Measurements from ENCODE around the gene RAB1B. TPM values are rescaled to one million over a fixed set of nuclear protein-coding genes. Genes with fewer than 3 reads are reported as not detected.

The RAB1B gene
- total and polyA plus RNA-seq, 9 donors: 69.7 to 111 (median 101) TPM

DNA sequence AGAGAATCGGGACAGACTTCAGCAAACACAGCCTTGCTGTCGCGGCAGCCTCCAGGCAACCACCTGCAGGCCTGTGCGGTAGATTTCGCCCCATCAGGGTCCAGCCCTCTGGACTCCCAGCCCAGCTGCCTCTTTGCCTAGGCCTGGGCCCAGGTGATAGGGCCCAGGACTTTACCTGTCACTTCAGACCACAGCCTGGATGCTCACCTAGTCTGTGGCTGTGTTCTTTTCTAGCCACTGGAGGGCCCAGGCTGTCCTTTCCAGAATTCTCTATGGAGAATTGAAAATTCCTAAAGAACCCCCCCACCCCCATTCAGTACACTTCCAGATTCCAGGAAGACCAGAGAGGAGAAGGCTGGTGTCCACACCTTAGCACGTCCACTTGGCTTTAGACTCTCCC is 30.6 kb upstream of the RAB1B start:
- no peaks in the 10 kb centered on the region for H3K9me3 ChIP-seq (replicated peaks; ENCODE audit: control insufficient read depth, low read depth, low read length)
- H3K36me3 ChIP-seq (ENCODE audit: control insufficient read depth, insufficient read depth, low read length): peaks cover 83% of the 10 kb centered on the region
- no peak overlapping the region for H3K4me3 ChIP-seq (ENCODE audit: low read length)
- peaks cover 34% of the 10 kb centered on the region for H3K4me1 ChIP-seq (ENCODE audit: control insufficient read depth, insufficient read depth, low read length)
- H3K27ac ChIP-seq (ENCODE audit: low read length): no peak overlapping the region
- no peak for DNase-seq
- WGBS (ENCODE audit: insufficient coverage): 97% methylated on average over 5 of the region's 6 CpGs
- H3K27me3 ChIP-seq (ENCODE audit: control insufficient read depth, insufficient read depth, low read length): no peaks in the 10 kb centered on the region

DNA sequence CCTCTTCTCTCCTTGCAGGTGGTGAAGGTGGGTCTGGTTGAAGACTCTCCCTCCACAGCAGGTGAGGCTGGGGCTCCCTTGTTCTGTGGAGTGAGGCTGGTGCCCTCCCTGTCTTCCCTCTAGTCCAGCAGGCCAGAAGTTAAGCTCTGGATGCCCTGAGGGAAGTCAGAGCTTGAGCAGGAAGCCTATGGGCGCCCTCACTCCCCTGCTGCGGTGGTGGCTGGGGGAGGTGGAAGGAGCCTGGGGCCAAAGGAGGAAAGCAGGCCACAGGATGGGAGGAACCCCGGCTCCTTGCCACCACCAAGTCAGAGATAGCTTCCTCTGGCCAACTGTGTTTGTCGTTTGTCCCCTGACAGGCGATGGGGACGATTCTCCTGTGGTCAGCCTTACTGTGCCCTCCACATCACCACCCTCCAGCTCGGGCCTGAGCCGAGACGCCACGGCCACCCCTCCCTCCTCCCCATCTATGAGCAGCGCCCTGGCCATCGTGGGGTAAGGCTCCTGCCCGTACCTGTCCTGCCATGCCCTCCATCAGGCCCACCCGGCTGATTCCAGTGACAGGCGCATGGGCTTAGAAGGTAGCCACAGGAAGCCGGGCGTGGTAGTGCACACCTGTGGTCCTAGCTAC is 29.5 kb upstream of the RAB1B start:
- WGBS (ENCODE audit: insufficient coverage): 91% methylated on average over 16 of the region's 17 CpGs

DNA sequence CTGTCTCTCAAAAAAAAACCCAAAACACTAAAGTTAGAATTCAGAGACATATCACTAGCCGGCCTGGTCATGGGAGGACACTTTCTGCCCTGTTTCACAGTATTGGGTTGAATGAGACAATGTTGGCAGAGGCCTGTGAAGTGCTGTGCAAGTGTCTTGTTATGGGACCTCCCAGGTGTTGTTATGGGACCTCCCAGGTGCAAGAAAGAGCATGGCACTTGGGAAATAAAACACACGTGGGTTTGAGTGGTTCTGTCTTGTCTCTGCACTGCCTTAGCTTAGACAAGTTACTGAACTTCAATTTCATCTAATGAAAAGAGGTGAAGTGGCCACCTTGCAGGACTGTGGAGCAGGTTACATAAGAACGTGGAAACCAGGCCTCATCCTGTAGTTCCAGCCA is 28.9 kb upstream of the RAB1B start:
- H3K4me1 ChIP-seq (ENCODE audit: control insufficient read depth, insufficient read depth, low read length): peaks cover 45% of the 10 kb centered on the region
- no peaks in the 10 kb centered on the region for H3K9me3 ChIP-seq (replicated peaks; ENCODE audit: control insufficient read depth, low read depth, low read length)
- WGBS (ENCODE audit: insufficient coverage): 100% methylated on average over 1 of the region's 3 CpGs
- H3K27me3 ChIP-seq (ENCODE audit: control insufficient read depth, insufficient read depth, low read length): no peaks in the 10 kb centered on the region
- H3K36me3 ChIP-seq (ENCODE audit: control insufficient read depth, insufficient read depth, low read length): peaks cover 73% of the 10 kb centered on the region
- H3K4me3 ChIP-seq (ENCODE audit: low read length): no peak overlapping the region
- no peak overlapping the region for H3K27ac ChIP-seq (ENCODE audit: low read length)
- no peak for DNase-seq

More for the DNA sequence above, 29.5 kb upstream of the RAB1B start:
- Histone ChIP-seq H3K36me3 (ENCODE audit: control insufficient read depth, insufficient read depth, low read length) (peaks cover 77% of the 10 kb centered on the region), H3K27me3 (ENCODE audit: control insufficient read depth, insufficient read depth, low read length) (no peaks in the 10 kb centered on the region), H3K9me3 (replicated peaks; ENCODE audit: control insufficient read depth, low read depth, low read length) (no peaks in the 10 kb centered on the region), H3K27ac (ENCODE audit: low read length) (no peak overlapping the region), H3K4me1 (ENCODE audit: control insufficient read depth, insufficient read depth, low read length) (peaks cover 43% of the 10 kb centered on the region), H3K4me3 (ENCODE audit: low read length) (no peak overlapping the region)
- DNase-seq: no peak

DNA sequence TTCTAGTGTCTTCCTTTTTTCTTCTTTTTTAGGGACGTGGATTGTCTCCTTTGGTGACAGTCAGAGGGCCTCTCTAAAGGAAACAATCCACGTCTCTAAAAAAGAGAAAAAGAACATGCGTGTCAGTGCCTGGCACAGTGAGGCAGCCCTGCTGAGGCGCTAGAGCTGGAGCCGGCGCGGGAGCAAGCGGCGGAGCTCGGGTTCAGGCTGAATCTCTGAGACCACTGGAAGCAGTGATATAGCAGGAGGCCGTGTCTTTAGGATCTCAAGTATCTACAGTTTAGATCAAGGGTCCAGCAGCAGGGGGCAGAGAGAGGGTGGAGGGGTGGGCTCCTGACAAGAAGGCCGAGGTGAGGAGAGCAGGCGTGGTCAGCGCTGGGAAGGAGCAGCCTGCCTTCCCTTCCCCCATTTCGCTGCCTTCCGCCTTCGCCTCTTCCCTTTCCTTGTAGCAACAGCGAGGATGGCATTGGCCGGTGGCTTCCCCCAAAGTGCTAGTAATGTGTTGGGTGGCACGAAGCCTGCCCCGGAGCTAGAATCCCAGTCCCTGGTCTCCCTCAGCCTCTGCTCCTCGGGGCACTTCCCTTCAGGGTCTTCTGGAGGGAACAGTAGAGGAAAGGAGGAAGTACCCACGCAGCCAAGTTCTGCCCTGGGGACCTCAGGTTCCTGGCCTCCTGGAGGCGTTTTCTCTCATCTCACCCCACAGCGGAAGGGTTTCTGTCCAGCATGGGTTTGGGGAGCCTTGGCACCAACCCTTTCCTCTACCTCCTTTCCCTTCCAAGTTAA is 28.2 kb upstream of the RAB1B start:
- Histone ChIP-seq H3K27ac (ENCODE audit: low read length) (peak overlapping the region; percentile 85), H3K4me3 (ENCODE audit: low read length) (no peak overlapping the region), H3K27me3 (ENCODE audit: control insufficient read depth, insufficient read depth, low read length) (no peaks in the 10 kb centered on the region), H3K9me3 (replicated peaks; ENCODE audit: control insufficient read depth, low read depth, low read length) (no peaks in the 10 kb centered on the region), H3K36me3 (ENCODE audit: control insufficient read depth, insufficient read depth, low read length) (peaks cover 73% of the 10 kb centered on the region), H3K4me1 (ENCODE audit: control insufficient read depth, insufficient read depth, low read length) (peaks cover 45% of the 10 kb centered on the region)
- WGBS (ENCODE audit: insufficient coverage): 75% methylated on average over 12 of the region's 25 CpGs
- DNase-seq: no peak

DNA sequence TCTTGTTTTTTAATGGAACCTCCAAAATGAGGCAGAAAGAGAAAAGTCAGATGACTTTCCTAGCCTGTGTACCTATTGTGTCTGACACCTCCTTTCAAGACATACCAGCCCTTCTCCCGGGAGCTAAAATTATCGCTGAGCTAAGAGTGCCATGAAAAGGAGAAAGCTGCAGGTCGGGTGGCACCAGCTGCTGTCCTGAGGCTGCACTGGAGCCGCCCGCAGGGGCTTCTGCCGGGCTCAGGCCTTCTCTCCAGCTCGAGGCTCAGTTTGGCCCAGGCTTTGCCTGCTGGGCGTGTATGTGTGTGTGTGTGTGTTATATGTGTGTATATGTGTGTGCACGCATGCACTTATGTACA is 27.7 kb upstream of the RAB1B start:
- no peaks in the 10 kb centered on the region for H3K27me3 ChIP-seq (ENCODE audit: control insufficient read depth, insufficient read depth, low read length)
- peak overlapping the region; percentile 85 for H3K27ac ChIP-seq (ENCODE audit: low read length)
- peak; percentile 57 for DNase-seq
- no peaks in the 10 kb centered on the region for H3K9me3 ChIP-seq (replicated peaks; ENCODE audit: control insufficient read depth, low read depth, low read length)
- H3K4me1 ChIP-seq (ENCODE audit: control insufficient read depth, insufficient read depth, low read length): peaks cover 45% of the 10 kb centered on the region
- 100% methylated on average over 1 of the region's 9 CpGs for WGBS (ENCODE audit: insufficient coverage)
- no peak overlapping the region for H3K4me3 ChIP-seq (ENCODE audit: low read length)
- H3K36me3 ChIP-seq (ENCODE audit: control insufficient read depth, insufficient read depth, low read length): peaks cover 70% of the 10 kb centered on the region

DNA sequence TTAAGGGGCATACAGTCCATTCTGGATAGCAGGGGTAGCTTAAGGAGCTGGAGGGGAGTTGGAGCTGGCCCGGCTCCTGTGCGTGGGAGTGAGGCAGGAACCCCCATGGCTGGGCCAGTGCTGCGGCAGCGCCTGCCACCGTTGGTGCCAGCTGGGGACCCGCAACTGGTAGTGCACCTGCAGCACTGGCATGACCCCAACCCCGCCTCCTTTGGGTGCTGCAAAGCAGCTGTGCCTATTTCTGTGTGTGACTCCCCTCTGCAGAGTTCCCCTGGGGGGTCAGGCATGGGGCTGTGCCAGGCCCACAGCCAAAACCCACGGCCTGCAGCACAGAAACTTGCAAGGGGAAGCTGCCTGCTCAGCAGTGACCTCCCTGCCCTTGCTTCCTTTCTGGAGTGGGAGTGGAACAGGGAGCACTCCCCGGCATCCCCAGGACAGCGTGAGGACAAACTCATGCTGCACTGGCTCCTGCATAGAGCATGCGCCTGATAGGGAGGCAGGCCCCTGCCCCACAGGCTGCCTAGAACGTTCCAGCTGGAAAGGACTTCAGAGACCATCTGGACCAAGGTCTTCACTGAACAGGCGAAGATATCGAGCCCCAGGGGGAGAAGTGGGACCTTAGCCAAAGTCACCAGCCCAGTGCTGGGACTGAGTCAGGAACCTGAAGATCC is 26.2 kb upstream of the RAB1B start:
- no peak for DNase-seq
- Histone ChIP-seq H3K4me1 (ENCODE audit: control insufficient read depth, insufficient read depth, low read length) (peaks cover 39% of the 10 kb centered on the region), H3K27ac (ENCODE audit: low read length) (no peak overlapping the region), H3K27me3 (ENCODE audit: control insufficient read depth, insufficient read depth, low read length) (no peaks in the 10 kb centered on the region), H3K36me3 (ENCODE audit: control insufficient read depth, insufficient read depth, low read length) (peaks cover 69% of the 10 kb centered on the region), H3K4me3 (ENCODE audit: low read length) (no peak overlapping the region), H3K9me3 (replicated peaks; ENCODE audit: control insufficient read depth, low read depth, low read length) (no peaks in the 10 kb centered on the region)
- WGBS (ENCODE audit: insufficient coverage): 67% methylated on average over 13 of the region's 14 CpGs

DNA sequence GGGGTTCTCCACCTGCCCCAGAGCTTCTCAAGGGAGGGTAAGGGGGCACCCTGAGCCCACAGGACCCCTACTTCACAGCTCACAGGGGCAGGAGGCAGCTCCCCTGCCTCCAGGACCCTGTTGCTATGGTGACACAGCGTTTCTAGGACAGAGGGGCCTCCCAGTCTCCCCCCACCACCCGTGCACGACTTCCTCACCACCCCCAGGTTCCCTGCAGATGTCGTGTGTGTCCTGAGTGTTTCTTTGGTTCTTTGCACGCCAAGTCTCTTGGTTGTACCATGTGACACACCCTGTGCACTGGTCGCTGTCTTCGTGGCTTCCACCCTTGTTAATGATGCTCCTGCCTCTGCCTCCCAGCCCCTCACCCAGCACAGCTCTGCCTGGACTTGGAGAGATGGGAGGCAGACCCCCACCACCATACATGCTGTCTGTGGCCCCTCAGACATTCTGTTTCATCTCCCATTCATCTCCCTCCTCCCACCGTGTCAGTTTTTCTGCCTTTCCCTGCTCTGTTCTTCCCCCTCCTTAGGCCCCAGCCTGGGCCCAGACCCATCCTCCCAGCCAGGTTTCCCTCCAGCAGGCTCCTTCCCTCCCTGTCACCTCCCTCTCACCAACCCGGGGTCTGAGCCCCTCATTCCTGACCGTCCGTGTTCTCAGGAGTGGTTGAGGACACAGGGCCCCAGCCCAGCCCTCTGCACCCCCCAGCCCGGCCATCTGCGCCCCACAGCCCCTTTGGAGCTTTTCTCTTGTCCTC is 24.5 kb upstream of the RAB1B start:
- peaks cover 39% of the 10 kb centered on the region for H3K4me1 ChIP-seq (ENCODE audit: control insufficient read depth, insufficient read depth, low read length)
- peak overlapping the region; percentile 6 for H3K27ac ChIP-seq (ENCODE audit: low read length)
- DNase-seq: no peak
- H3K27me3 ChIP-seq (ENCODE audit: control insufficient read depth, insufficient read depth, low read length): no peaks in the 10 kb centered on the region
- H3K4me3 ChIP-seq (ENCODE audit: low read length): no peak overlapping the region
- peaks cover 67% of the 10 kb centered on the region for H3K36me3 ChIP-seq (ENCODE audit: control insufficient read depth, insufficient read depth, low read length)
- WGBS (ENCODE audit: insufficient coverage): 36% methylated on average over 9 of the region's 13 CpGs
- H3K9me3 ChIP-seq (replicated peaks; ENCODE audit: control insufficient read depth, low read depth, low read length): no peaks in the 10 kb centered on the region

DNA sequence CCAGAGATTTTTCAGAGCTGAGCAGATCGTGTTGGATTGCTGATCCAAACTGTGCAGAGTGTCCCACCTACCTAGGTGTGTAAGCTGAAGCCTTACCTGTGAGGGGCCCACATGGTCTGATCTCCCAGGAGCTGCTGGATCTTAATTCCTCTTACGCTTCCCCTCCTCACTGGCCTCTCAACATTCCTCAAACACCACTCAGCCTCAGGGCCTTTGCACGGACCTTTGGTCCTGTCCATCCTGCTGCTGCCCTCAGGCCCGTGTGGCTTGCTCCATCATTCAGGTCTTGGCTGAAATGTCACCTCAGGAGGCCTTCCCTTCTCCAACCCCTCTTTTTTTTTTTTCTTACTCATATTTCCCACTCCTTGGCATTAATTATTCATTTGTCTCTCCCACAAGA is 21.1 kb upstream of the RAB1B start:
- peaks cover 17% of the 10 kb centered on the region for H3K4me1 ChIP-seq (ENCODE audit: control insufficient read depth, insufficient read depth, low read length)
- peaks cover 44% of the 10 kb centered on the region for H3K36me3 ChIP-seq (ENCODE audit: control insufficient read depth, insufficient read depth, low read length)
- no peak overlapping the region for H3K4me3 ChIP-seq (ENCODE audit: low read length)
- no peaks in the 10 kb centered on the region for H3K27me3 ChIP-seq (ENCODE audit: control insufficient read depth, insufficient read depth, low read length)
- no peak for DNase-seq
- H3K27ac ChIP-seq (ENCODE audit: low read length): no peak overlapping the region
- no peaks in the 10 kb centered on the region for H3K9me3 ChIP-seq (replicated peaks; ENCODE audit: control insufficient read depth, low read depth, low read length)
- WGBS (ENCODE audit: insufficient coverage): 89% methylated on average over 3 of the region's 4 CpGs

DNA sequence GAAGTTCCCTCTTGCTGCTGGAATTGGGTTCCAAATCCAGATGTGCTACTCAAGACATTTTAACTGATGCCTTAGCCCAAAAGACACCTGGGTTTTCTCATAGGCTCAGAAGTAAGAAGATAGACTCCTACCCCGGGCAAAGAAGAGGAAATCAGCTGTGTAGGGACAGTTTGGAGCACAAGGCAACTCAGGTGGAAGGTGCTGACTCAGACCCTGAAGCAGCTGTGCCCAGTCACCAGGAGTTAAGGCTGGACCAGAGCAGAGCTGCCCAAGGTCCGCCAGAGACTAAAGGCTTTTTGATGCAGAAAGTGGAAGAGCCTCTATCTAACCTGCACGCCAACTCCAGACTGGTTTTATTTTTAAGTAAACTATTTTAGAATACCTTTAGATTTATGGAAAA is 20.6 kb upstream of the RAB1B start:
- no peak for DNase-seq
- no CpG with 5 or more reads among the region's 3 CpGs for WGBS (ENCODE audit: insufficient coverage)
- Histone ChIP-seq H3K27ac (ENCODE audit: low read length) (no peak overlapping the region), H3K4me1 (ENCODE audit: control insufficient read depth, insufficient read depth, low read length) (peaks cover 12% of the 10 kb centered on the region), H3K36me3 (ENCODE audit: control insufficient read depth, insufficient read depth, low read length) (peaks cover 39% of the 10 kb centered on the region), H3K9me3 (replicated peaks; ENCODE audit: control insufficient read depth, low read depth, low read length) (no peaks in the 10 kb centered on the region), H3K4me3 (ENCODE audit: low read length) (no peak overlapping the region), H3K27me3 (ENCODE audit: control insufficient read depth, insufficient read depth, low read length) (no peaks in the 10 kb centered on the region)

DNA sequence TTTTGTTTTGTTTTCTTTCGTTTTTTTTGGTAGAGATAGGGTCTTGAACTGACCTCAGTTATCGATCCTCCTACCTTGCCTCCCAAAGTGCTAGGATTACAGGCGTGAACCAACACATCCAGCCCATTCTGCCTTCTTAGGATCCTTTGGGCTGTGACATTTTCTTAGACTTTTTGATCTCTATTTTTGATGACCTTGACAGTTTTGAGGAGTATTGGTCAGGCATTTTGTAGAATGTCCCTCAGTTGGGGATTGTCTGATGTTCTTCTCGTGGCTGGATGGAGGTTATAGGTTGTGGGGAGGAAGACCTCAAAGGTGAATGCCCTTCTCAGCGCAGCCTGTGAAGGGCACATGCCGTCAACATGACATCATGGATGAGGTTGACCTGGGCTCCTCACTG is 19.5 kb upstream of the RAB1B start:
- DNase-seq: no peak
- Histone ChIP-seq H3K27ac (ENCODE audit: low read length) (no peak overlapping the region), H3K27me3 (ENCODE audit: control insufficient read depth, insufficient read depth, low read length) (no peaks in the 10 kb centered on the region), H3K9me3 (replicated peaks; ENCODE audit: control insufficient read depth, low read depth, low read length) (no peaks in the 10 kb centered on the region), H3K4me3 (ENCODE audit: low read length) (no peak overlapping the region), H3K36me3 (ENCODE audit: control insufficient read depth, insufficient read depth, low read length) (peaks cover 35% of the 10 kb centered on the region), H3K4me1 (ENCODE audit: control insufficient read depth, insufficient read depth, low read length) (peaks cover 2% of the 10 kb centered on the region)
- no CpG with 5 or more reads among the region's 6 CpGs for whole genome bisulfite sequencing (ENCODE audit: insufficient coverage)
